ENCODE data around the gene DSCAML1.

DSCAML1 gene

DNA sequence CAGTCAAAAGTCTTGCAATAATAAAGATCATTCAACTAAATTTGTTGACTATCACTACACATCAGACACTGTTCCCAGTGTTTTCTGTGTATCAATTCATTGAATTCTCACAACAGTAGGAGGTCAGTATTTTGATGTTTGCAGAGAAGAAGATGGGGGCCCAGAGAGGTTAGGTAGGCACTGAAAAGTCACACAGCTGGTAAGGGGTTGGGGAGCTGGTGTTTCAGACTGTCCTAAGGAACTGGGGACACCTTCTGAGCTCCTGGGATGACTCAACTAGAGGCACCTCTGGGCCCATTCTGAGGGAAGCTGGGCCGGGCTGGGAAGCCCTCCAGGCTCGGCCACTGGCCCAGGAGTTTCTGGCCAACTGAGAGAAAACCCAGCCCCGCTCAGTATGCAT, 180.0 kb downstream of the DSCAML1 start:
- TF ChIP-seq, protein P1, sequence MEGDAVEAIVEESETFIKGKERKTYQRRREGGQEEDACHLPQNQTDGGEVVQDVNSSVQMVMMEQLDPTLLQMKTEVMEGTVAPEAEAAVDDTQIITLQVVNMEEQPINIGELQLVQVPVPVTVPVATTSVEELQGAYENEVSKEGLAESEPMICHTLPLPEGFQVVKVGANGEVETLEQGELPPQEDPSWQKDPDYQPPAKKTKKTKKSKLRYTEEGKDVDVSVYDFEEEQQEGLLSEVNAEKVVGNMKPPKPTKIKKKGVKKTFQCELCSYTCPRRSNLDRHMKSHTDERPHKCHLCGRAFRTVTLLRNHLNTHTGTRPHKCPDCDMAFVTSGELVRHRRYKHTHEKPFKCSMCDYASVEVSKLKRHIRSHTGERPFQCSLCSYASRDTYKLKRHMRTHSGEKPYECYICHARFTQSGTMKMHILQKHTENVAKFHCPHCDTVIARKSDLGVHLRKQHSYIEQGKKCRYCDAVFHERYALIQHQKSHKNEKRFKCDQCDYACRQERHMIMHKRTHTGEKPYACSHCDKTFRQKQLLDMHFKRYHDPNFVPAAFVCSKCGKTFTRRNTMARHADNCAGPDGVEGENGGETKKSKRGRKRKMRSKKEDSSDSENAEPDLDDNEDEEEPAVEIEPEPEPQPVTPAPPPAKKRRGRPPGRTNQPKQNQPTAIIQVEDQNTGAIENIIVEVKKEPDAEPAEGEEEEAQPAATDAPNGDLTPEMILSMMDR (IDR thresholded peaks at IDR 0.05; ENCODE audit: extremely low read depth, insufficient read depth, missing control alignments) = no peak
- DNase-seq (ENCODE audit: low spot score) = no peak
- in situ Hi-C loops (cut with MboI; ENCODE audit: low pct_unique_long_range_greater_than_20kb, low sequenced_read_pairs, unreplicated experiment) = no loop called here

DNA sequence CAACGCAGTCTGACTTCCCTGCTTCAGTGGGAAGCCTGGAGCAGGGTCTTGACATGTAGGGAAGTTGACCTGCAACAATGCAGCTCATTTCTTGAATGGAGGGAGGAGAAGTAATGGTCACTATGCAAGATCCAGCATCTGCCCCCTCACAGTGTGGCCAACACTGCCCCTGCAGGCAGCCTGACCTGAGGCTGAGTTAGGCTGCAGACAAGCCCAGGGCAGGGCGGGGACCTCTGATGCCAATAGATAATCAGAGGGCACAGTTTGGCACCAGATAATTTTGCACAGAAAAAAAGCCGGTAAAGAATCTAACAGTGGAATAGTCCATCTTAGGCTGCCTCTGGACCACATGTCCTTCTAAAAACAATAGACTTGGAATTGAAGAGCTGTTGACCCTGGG, 182.3 kb downstream of the DSCAML1 start:
- no peak for DNase-seq (ENCODE audit: low spot score)
- in situ Hi-C loops (cut with MboI; ENCODE audit: low pct_unique_long_range_greater_than_20kb, low sequenced_read_pairs, unreplicated experiment) = no loop called here
- TF ChIP-seq, protein P1 (IDR thresholded peaks at IDR 0.05; ENCODE audit: extremely low read depth, insufficient read depth, missing control alignments) = no peak

DNA sequence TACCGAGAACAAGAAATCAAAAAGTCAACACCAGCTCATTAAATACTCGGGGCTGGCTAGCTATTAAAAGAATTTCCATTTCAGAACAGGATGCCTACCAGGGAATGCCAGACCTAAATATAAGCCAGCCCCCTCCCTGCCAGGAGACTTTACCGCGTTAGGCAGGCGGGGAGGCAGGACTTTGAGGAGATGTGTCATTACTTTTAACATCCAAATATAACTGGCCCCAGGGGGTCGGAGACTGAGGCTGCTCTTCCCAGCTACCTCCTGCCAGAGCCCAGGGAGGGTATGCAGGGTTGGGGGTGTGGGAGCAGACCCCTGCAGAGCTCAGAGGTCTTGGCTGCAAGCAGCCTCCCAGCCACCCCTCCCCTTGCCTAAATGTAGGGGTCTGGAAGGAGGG, 183.5 kb downstream of the DSCAML1 start:
- DNase-seq (ENCODE audit: low spot score) = no peak
- TF ChIP-seq, protein P1 (IDR thresholded peaks at IDR 0.05; ENCODE audit: extremely low read depth, insufficient read depth, missing control alignments) = no peak
- in situ Hi-C loops (cut with MboI; ENCODE audit: low pct_unique_long_range_greater_than_20kb, low sequenced_read_pairs, unreplicated experiment) = no loop called here

DNA sequence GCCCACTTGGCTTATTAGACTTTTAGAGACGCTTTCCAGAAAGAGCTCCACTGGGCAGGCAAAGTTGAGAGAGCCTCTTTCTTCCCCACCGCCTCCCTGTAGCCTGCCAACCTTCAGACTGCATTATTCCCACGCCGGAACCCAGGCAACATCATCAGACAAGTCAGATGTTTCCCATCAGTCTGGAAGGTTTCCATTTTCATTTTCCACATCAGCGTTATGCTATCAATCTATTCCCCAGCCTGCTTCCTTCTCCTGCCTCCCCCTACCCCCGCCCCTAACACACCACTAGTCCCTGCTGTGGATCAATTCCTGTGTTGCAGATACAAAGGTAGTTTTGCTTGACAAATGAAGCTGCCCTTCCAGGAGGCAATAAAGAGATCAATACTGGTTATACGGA, 184.8 kb downstream of the DSCAML1 start:
- DNase-seq (ENCODE audit: low spot score) = no peak
- TF ChIP-seq, protein P1 (IDR thresholded peaks at IDR 0.05; ENCODE audit: extremely low read depth, insufficient read depth, missing control alignments) = no peak
- in situ Hi-C loops (cut with MboI; ENCODE audit: low pct_unique_long_range_greater_than_20kb, low sequenced_read_pairs, unreplicated experiment) = no loop called here

DNA sequence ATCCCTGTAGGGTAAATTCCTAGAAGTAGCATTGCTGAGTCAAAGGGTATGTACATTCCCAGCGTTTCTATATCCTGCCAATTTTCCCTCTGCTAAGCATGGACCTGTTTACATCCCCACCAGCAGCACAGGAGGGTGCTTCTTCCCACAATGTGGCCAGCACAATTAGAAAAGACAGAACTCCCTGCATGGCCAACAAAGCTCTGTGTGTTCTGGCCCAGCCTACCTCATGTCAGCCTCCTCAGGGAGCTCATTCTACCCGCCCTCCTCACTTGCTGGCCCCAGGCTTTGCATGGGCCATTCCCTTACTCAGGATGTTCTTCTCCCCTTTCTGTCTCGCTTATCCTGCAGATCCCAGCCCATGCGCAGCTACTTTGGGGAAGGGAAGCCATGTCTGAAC, 186.1 kb downstream of the DSCAML1 start:
- in situ Hi-C loops (cut with MboI; ENCODE audit: low pct_unique_long_range_greater_than_20kb, low sequenced_read_pairs, unreplicated experiment) = no loop called here
- no peak for DNase-seq (ENCODE audit: low spot score)
- TF ChIP-seq, protein P1 (IDR thresholded peaks at IDR 0.05; ENCODE audit: extremely low read depth, insufficient read depth, missing control alignments) = no peak

DNA sequence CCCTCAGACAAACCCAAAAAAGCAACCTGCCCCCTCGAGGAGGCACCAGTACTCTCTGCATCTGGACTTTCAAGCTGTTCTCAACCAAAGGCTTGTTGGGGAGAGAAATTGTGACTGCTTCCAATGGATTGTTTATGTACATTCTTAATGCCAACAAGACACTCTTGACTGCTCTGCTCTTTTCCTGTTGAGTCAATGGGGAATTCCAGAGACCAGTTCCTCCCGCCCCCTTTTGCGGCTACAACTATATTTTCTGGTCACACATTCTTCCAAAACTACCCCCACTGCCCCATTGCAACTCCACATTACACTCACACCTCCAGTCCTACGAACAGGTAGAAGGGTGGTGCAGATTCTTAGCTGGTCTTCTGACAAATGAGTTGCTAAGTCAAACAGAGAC, 187.0 kb downstream of the DSCAML1 start:
- in situ Hi-C loops (cut with MboI; ENCODE audit: low pct_unique_long_range_greater_than_20kb, low sequenced_read_pairs, unreplicated experiment) = no loop called here
- DNase-seq (ENCODE audit: low spot score) = peak; percentile 49
- TF ChIP-seq, protein P1 (IDR thresholded peaks at IDR 0.05; ENCODE audit: extremely low read depth, insufficient read depth, missing control alignments) = no peak

DNA sequence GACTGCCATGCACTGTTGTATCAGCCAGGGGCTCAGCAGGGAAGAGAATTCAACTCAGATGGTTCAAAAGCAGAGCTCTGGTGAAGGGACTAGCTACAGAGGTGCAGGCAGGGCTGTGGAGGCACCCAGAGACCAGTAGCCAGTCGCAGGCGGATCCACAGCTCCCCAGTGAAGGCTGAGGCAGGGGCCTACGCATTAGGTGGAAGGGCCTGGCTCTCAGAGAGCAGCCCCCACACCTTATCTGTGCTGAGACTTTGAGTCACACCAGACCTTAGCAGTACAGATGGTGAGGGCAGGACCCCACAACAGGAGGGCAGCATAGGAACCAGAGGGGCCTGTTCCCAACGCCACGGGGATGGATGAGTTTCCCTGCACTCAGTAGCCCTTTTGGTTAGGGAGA, 189.6 kb downstream of the DSCAML1 start:
- TF ChIP-seq, protein P1 (IDR thresholded peaks at IDR 0.05; ENCODE audit: extremely low read depth, insufficient read depth, missing control alignments) = no peak
- in situ Hi-C loops (cut with MboI; ENCODE audit: low pct_unique_long_range_greater_than_20kb, low sequenced_read_pairs, unreplicated experiment) = no loop called here
- no peak for DNase-seq (ENCODE audit: low spot score)
